ENCODE data around the gene PTPRO. TPM values are rescaled to one million over a fixed set of nuclear protein-coding genes. Genes with fewer than 3 reads are reported as not detected.

Gene PTPRO
- polyA plus RNA-seq, 1 of the 3 experiments (the other 2 are of a cell fraction): 1.4 TPM

- H2AFZ ChIP-seq (ENCODE audit: low read depth): peak overlapping the region; percentile 41
- no peaks in the 10 kb centered on the region for H3K9me2 ChIP-seq
- DNase-seq: no peak
- peak overlapping the region; percentile 51; the same call in 1 of the 2 replicates for H3K4me2 ChIP-seq
- H3K27me3 ChIP-seq (ENCODE audit: insufficient read depth): no peaks in the 10 kb centered on the region
- no peaks in the 10 kb centered on the region for H3K9me3 ChIP-seq
- no peaks in the 10 kb centered on the region for H3K79me2 ChIP-seq (ENCODE audit: insufficient read depth)
- ChIA-PET CTCF (no interaction called here), POLR2A (no interaction called here)
- peaks cover 0 to 4% of the 10 kb centered on the region in 2 experiments; a peak in 2 of 4 replicates for H3K4me1 ChIP-seq (ENCODE audit: control insufficient read depth in 1 of 2, insufficient read depth in 2 of 2, low read depth in 1 of 2, low read length in 1 of 2)
- H3K27ac ChIP-seq (ENCODE audit: low read depth in 2 of 2, low read length in 1 of 2): peak overlapping the region; percentile 66 to 89; a peak in 3 of 4 replicates
- TF ChIP-seq RXRA (IDR thresholded peaks at IDR 0.05; ENCODE audit: borderline replicate concordance, low read depth) (no peak), TAF1 (IDR thresholded peaks at IDR 0.05; ENCODE audit: borderline replicate concordance, low read depth, low read length) (no peak), USF1 (IDR thresholded peaks at IDR 0.05; ENCODE audit: borderline replicate concordance, low read depth) (no peak), EZH2phosphoT487 (IDR thresholded peaks at IDR 0.05; ENCODE audit: borderline replicate concordance, low read depth) (no peak), NFIC (IDR thresholded peaks at IDR 0.05; ENCODE audit: borderline replicate concordance) (peak; percentile 43; the same call in 1 of the 2 replicates), FOSL2 (IDR thresholded peaks at IDR 0.05; ENCODE audit: borderline replicate concordance, low read depth) (peak; percentile 76), SMC3 (IDR thresholded peaks at IDR 0.05; ENCODE audit: low read depth, low read length) (no peak), CTCF (IDR thresholded peaks at IDR 0.05) (no peak), MAX (IDR thresholded peaks at IDR 0.05; ENCODE audit: low read depth) (0 out of 2 replicates have a peak, but pooled peaks have one; percentile 9), POLR2AphosphoS5 (IDR thresholded peaks at IDR 0.05; ENCODE audit: low read depth, low read length) (peak; percentile 57; the same call in 1 of the 2 replicates), MEF2A (IDR thresholded peaks at IDR 0.05; ENCODE audit: borderline replicate concordance, low read depth) (peak; percentile 88), SIN3A (IDR thresholded peaks at IDR 0.05; ENCODE audit: borderline replicate concordance, low read depth, low read length) (no peak), PBX3 (IDR thresholded peaks at IDR 0.05) (peak; percentile 75), RAD21 (IDR thresholded peaks at IDR 0.05; ENCODE audit: low read length) (no peak), JUND (IDR thresholded peaks at IDR 0.05) (peak; percentile 74), EP300 (IDR thresholded peaks at IDR 0.05; ENCODE audit: borderline replicate concordance in 1 of 2, low read depth in 1 of 2, low read length in 1 of 2) (peak; percentile 18 to 73; a peak in 2 of 4 replicates), TCF12 (IDR thresholded peaks at IDR 0.05) (peak; percentile 87), IRF3 (IDR thresholded peaks at IDR 0.05; ENCODE audit: low read depth, low read length) (no peak), TEAD4 (IDR thresholded peaks at IDR 0.05; ENCODE audit: borderline replicate concordance, insufficient read depth) (peak; percentile 67; the same call in 1 of the 2 replicates)
- no peaks in the 10 kb centered on the region for H3K36me3 ChIP-seq (replicated peaks in 1 of 2; ENCODE audit: control insufficient read depth in 1 of 2, insufficient read depth in 2 of 2, low read length in 1 of 2)
- no peak overlapping the region for H3K4me3 ChIP-seq (ENCODE audit: low read depth in 2 of 2, low read length in 1 of 2)
- H3F3A ChIP-seq (replicated peaks; ENCODE audit: insufficient read depth): peaks cover 14% of the 10 kb centered on the region
- H3K9ac ChIP-seq: peak overlapping the region; percentile 31; the same call in 1 of the 2 replicates
- no peaks in the 10 kb centered on the region for H4K20me1 ChIP-seq (ENCODE audit: insufficient read depth)
- 17% methylated on average over 1 of the region's 1 CpG for WGBS (ENCODE audit: low lambda C conversion rate)
Observed at GRCh38 chr12:15540469-15540872, 218.2 kb downstream of the PTPRO start.

All from SK-N-SH (cell line).